ENCODE results near the gene ITPRIPL2.

The ITPRIPL2 gene

GRCh38 chr16:19152042-19152441, 38.3 kb downstream of the ITPRIPL2 start:
- H3K4me3 ChIP-seq (ENCODE audit: control insufficient read depth, low read depth, low read length), result no peak overlapping the region
- no peak for DNase-seq (ENCODE audit: low read depth)
- no peak for TF ChIP-seq CTCF (conservative IDR thresholded peaks at IDR 0.05; ENCODE audit: control insufficient read depth, insufficient read depth, low read depth, low read length)

GRCh38 chr16:19153876-19154275, 40.1 kb downstream of the ITPRIPL2 start:
- no peak overlapping the region for H3K4me3 ChIP-seq (ENCODE audit: control insufficient read depth, low read depth, low read length)
- no peak for TF ChIP-seq CTCF (conservative IDR thresholded peaks at IDR 0.05; ENCODE audit: control insufficient read depth, insufficient read depth, low read depth, low read length)
- peak; percentile 10 for DNase-seq (ENCODE audit: low read depth)

GRCh38 chr16:19162085-19162484, 48.3 kb downstream of the ITPRIPL2 start:
- H3K4me3 ChIP-seq (ENCODE audit: control insufficient read depth, low read depth, low read length), result no peak overlapping the region
- DNase-seq (ENCODE audit: low read depth), result peak; percentile 10
- no peak for TF ChIP-seq CTCF (conservative IDR thresholded peaks at IDR 0.05; ENCODE audit: control insufficient read depth, insufficient read depth, low read depth, low read length)

DNA sequence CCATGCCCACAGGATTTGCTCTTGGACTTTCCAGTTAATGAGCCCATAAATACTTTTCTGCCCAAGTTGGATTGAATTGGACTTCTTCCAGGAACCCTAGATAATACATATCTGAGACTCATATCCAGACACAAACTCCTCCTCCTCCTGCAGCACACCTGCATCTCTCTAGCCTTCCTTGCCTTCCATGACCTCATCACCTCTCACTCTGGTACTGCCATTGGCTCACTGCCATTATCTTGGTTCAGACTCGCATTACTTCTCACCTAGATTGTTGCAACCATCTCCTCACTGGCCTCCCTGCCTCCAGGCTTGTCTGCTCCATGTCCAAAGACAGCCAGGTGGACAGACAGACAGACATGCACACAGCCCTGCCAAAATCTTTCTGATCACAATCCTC, 49.5 kb downstream of the ITPRIPL2 start:
- H3K4me3 ChIP-seq (ENCODE audit: control insufficient read depth, low read depth, low read length), result no peak overlapping the region
- DNase-seq (ENCODE audit: low read depth), result no peak
- no peak for TF ChIP-seq CTCF (conservative IDR thresholded peaks at IDR 0.05; ENCODE audit: control insufficient read depth, insufficient read depth, low read depth, low read length)

DNA sequence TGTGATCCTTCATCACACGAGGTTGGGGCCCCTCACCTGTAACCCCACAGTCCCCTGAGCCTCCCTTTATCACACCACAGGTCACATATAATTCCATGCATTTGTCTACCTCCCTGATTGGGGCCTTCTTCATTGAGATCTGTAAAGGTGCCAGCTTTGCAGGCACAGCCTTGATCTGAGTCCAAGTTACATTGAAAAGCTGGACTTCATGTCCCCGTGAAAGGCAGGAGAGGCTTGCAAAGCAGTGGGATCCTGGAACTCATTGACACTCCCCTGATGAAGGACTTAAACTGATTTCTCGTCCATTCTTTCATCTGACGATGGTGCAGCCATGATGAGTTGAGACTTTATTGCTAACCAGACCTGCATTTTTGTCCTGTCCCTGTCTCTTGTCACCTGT, 50.5 kb downstream of the ITPRIPL2 start:
- DNase-seq (ENCODE audit: low read depth), result no peak
- no peak for TF ChIP-seq CTCF (conservative IDR thresholded peaks at IDR 0.05; ENCODE audit: control insufficient read depth, insufficient read depth, low read depth, low read length)
- no peak overlapping the region for H3K4me3 ChIP-seq (ENCODE audit: control insufficient read depth, low read depth, low read length)

DNA sequence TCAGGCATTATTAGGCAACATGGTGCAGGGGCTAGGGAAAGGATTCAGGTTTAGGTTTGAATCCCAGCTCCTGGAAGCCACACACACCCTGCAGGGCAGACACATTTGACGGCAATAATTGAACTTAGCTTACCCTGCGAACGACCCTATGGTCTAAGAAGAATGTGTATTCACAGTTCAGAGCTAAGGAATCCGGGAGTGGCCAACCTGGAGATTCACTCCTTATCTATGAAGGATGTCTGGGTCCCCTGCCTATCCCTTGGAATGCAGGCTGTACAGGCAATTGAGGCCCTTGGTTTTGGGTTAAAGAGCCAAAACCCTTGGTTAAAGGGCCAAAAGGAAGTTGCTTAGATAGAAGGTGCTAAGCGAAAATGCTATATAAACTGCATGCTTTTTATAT, 51.3 kb downstream of the ITPRIPL2 start:
- TF ChIP-seq CTCF (conservative IDR thresholded peaks at IDR 0.05; ENCODE audit: control insufficient read depth, insufficient read depth, low read depth, low read length), result no peak
- no peak for DNase-seq (ENCODE audit: low read depth)
- no peak overlapping the region for H3K4me3 ChIP-seq (ENCODE audit: control insufficient read depth, low read depth, low read length)

DNA sequence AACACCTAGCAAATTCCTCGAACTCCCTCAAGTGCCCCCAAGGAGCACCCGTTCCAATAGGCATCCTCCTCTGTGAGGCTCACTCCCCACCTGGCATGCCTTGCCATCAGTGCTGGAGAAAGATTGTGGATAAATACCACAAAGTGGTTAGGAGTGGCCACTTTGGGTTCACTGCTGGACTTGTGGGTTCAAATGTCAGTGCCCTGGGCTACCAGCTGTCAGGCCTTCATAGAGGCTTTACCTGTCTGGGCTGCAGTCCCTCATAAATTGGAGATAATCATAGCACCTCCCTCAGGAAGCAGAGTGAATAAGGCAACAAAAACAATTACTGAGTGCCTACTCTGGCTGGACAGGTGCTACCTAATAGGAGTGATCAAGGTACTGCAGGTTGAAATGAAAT, 52.7 kb downstream of the ITPRIPL2 start:
- H3K4me3 ChIP-seq (ENCODE audit: control insufficient read depth, low read depth, low read length), result no peak overlapping the region
- no peak for TF ChIP-seq CTCF (conservative IDR thresholded peaks at IDR 0.05; ENCODE audit: control insufficient read depth, insufficient read depth, low read depth, low read length)
- no peak for DNase-seq (ENCODE audit: low read depth)

Data from fibroblast of mammary gland (primary cell).